NCI-H1694 (cell line): Measurements from ENCODE around the gene ORC5.
"Not testable (repeated sequence)": the region's sequence is repeated elsewhere in the genome, so short reads cannot be mapped to it uniquely, and the experiment has no call there.

ENCODE experiments used
- DNase-seq: peaks from one replicate; lab custom pipeline; 2025; lab: John Stamatoyannopoulos, UW

The ORC5 gene

GRCh38 chr7:104207731-104208420 is at the start of gene ORC5:
Gene ORC5, minus strand, starts transcription at chr7:104208013. Its CDS starts 109 bp downstream, at chr7:104207904.
- DNase-seq, result peak; percentile 68

DNA sequence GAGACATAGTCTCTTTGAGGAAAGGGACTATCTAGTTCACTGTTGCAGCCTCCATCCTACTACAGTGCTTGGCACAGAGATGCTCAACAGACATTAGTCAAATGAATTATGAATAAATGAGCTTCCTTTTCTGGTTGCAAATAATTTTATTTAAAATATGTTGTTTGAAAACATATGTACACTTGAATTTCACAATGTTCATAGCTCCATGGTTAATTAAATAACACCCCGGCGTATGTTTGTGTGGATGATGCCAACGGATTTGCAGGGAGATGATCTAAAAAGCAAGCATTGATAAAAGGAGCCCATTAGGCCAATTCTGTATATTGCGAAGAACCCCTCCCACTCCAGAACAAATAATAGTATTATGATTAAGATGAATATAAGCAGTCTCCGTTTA is 47.8 kb upstream of the ORC5 start:
- DNase-seq, result no peak

GRCh38 chr7:104255194-104255593 is 47.4 kb upstream of the ORC5 start:
- DNase-seq, result no peak

DNA sequence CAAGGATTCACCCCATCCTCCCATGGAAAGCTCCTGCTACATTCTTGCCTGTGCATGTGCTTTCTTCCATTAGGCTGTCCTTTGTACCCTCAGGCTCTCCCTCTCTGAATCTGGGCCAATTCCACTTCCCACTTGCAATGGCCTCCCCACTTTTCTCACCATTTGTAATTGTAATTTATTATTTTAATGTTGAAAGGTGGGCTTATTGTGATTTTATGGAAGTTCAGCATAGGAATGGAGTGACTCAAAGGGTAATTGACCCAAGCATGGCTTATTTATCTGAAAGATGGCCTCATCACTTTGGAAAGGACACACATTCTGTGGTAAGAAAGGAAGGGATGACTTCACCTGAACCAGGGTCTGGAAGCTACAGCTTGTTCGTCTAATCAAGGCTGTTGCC is 46.9 kb upstream of the ORC5 start:
- no peak for DNase-seq

- no peak for DNase-seq
Observed at GRCh38 chr7:104252409-104253134, 44.8 kb upstream of the ORC5 start.

GRCh38 chr7:104242638-104243037 is 34.8 kb upstream of the ORC5 start:
- DNase-seq, result no peak

DNA sequence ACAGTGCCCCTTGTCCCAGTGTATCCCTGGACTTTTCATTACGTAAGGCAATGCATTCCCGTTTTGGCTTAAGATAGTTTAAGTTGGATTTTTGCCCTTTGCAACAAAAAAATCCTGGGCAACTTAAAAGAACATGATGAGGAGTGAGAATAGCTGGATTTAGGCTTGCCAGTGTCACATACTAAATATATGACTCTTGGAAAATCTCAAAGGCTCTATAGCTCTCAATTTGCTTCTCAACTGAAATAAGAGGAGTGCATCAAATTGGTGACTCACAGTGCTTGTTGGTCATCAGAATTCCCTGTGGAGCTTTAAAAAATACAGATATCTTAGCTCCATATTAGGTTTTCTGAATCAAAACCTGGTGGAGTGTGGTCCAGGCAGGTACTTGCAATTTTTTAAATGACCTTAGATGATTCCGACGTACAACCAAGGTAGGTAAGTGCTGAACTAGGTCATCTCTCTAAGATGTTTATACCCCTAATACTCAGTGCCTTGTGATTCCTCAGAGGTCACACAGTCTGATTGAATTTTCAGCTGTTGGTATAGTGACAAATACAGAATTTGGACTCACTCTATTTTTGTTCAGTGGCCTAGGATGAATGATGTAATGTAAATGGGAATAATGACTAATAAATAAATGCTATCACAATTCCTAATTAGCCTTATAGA is 33.9 kb upstream of the ORC5 start:
- DNase-seq, result no peak

DNA sequence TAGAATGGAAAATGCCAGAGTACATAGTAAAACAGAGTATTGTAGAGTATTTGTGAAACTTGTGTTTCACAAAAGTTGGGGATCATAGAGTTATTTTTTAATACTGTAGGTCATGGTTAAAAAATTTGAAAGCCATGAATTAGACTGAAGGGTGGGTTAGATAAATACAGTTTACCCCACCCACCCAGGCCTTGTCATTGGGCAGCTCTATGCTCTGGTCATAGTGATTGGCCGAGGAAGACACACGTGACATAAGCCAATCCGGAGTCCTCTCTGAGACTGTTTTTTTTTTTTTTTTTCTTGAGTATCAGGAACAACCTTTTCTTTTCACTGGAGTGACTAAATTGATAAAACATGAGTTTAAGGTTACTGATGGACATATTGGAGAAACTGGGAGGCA is 33.3 kb upstream of the ORC5 start:
- no peak for DNase-seq

DNA sequence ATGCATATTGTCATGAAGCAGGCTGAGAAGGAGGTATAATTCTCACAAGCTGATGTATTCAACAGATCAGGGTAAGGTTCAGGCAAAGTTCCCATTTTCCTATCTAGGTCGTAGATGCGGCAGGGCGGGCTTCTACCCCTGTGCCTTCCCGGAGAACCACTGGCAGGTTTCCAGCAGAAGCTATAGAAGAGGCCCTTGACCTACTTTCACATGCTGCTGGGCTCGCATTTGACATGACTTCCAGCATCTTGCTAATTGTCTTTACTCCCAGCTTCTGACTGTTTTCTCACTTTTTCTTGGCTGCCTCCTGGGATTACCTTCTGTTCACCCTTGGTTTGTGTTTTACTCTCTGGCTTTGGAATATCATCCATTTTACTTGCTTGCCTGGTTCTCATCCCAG is 32.6 kb upstream of the ORC5 start:
- DNase-seq, result no peak

- DNase-seq, result not testable (repeated sequence)
Observed at GRCh38 chr7:104234990-104235389, 27.2 kb upstream of the ORC5 start.

DNA sequence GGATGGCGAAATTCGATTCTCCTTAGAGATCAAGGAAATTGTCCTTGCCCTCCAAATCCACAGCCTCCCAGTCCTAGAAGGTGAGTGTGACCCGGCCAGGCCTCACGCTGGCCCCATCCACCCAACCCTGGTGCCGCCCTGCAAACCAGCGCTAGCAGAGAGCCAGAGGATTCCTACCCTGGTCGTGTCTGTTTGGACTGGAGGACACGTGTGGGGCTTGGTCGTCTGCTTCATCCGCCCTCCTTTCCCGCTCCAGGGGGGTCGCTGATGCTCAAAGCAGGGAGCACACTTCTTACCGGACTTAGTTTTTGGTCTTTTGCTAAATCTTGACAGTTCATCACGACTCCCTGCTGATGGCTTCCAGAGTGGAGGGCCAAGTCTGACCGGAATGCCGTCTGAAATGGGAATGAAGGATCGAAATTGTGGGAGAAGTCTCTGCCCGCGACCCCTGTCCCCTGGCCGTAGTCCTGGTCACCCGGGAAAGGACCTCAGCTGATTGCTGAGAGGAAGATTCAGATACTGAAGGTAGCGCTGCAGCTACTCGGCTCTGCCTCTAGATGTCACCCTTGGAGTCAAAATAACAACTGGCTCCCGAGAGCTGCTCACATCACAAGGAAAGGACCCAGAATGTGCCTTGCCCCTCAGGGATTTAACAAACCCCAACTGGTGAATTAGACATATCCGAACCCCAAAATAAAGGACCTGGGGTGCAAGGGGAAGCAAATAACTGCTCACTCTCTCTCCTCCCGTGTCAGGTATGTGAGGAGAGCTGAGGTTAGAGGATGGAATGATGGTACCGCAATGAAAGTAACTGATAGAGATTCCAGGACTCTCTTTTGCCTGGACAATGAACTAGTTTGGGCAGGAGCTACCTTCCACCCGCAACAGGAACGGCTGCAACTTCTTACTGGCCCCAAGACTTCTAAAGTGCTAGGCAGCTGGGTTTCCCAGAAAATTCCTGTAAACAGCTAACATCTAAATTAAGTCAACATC is 23.5 kb upstream of the ORC5 start:
- DNase-seq, result peak; percentile 80

DNA sequence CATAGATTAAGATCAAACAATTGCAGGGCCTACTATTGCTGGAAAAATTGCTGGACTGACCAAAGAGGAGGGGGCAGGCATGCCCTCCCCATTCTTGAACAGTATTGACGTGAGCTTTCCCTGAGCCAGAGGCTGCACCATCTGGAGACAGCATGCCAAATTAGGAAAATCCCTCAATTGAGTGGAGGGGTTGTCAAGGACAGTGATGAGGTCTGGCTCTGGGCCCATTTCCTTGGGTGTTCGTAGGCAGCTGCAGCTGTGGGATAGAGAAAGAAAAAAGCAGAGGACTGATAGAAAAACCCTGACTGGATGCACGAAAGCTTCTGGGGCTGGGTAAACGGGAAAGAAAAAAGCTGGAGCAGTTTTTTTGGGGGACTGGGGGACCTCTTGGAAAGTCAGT is 22.8 kb upstream of the ORC5 start:
- DNase-seq, result peak; percentile 99

- DNase-seq, result no peak
Observed at GRCh38 chr7:104228442-104228841, 20.6 kb upstream of the ORC5 start.

- DNase-seq, result peak; percentile 14
Observed at GRCh38 chr7:104225451-104225850, 17.6 kb upstream of the ORC5 start.

DNA sequence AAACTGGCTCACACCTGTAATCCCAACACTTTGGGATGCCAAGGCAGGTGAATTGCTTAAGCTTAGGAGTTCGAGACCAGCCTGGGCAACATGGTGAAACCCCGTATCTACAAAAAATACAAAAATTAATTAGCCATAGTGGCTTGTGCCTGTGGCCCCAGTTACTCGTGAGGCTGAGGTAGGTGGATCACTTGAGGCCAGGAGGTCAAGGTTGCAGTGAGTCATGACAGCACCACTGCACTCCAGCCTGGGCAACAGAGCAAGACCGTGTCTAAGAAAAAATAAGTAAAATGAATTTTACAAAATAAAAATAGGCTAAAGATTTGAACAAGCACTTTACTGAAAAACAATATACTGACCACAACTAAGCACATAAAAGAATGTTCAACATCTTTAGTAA is 9.8 kb upstream of the ORC5 start:
- DNase-seq, result no peak

DNA sequence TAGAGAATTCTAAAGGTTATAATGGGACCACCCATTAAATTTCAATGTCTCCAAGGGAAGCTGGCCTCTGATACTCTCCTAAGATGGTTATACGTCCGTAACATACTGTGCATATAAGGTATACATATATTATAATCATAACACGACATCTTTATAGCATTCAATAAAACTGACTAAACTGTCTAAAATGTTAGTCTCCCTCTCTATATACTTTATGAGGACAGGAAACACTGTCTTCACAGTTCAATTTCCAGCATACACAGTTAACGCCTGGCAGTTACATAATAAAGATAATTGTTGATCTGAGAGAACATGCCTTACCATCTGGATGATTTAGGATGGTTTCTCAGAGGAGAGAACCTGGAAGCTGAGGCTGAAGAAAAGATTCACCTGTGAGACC is 1.2 kb upstream of the ORC5 start:
- no peak for DNase-seq

- DNase-seq, result no peak
Observed at GRCh38 chr7:104208421-104208780, 588 bp upstream of the ORC5 start.

GRCh38 chr7:104207348-104207730 is 474 bp downstream of the ORC5 start:
- no peak for DNase-seq

DNA sequence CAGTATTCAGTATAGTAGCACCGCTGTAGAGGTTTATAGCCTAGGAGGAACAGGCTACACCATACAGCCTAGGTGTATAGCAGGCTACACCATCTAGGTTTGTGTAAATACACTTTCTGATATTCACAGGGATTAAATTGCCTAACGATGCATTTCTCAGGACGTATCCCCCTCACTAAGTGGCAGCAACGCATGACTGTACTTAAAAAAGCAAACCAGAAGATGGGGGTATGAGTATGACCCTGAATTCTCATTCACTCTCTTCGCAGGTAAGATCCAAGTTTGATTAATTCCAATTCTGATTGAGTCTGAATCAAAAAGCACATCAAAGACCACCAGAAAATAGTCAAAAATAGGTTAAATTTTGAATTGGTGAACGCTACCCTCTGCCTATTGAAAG is 972 bp downstream of the ORC5 start:
- no peak for DNase-seq

- DNase-seq, result no peak
Observed at GRCh38 chr7:104198673-104199278, 9.0 kb downstream of the ORC5 start.

DNA sequence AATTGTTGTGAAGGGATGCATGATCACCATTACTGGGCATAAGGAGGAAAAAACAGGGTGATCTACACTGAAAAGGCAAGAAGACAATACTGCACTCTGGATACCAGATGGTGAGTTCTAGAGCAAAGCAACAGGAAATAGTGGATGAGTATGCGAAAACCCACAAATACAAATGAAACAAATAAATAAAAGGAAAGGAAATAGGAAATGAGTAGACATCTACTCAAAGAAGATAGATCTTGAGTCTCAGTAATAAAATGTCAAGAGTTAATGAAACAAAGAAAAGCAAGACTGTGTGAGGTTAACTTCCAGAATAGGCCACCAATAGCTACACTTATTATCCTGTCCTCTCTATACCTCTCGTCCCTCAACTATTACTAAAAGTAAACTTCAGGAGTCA is 11.7 kb downstream of the ORC5 start:
- DNase-seq, result no peak

DNA sequence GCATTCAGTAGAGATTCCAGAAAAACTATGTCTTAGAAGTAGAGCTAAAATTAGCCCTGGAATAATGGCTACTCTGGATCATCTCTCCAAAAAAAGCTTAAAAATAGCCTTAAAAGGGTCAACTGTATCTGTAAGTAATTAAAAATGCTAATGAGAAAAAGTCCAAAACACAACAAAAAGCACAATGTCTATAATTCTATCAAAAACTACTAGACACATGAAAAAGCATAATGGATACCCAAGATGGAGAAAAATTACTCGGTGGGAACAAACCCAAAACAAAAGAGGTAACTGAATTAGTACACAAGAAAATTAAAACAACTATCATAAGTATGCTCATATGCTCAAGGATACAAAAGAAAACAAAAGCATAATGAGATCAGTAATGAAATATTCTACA is 15.4 kb downstream of the ORC5 start:
- no peak for DNase-seq
